Neutrophil (primary cell): ENCODE measurements around the gene ATP13A4.

ENCODE experiments used
- H3K27ac ChIP-seq: fragments of 200-600 bp; sonication (generic); 2 replicates; pipeline ENCODE4 v1.5.1; 2016; ENCODE audit warnings: mild to moderate bottlenecking, moderate library complexity
- H3K27me3 ChIP-seq: fragments of 200-600 bp; sonication (generic); 2 replicates; pipeline ENCODE4 v1.6.0; 2016; ENCODE audit warnings: mild to moderate bottlenecking
- H3K36me3 ChIP-seq: fragments of 200-600 bp; sonication (generic); 2 replicates; pipeline ENCODE4 v1.5.1; 2017
- H3K4me1 ChIP-seq, 2 experiments: fragments of 200-600 bp in 1 of 2; sonication (generic) in 1 of 2; 1 replicate in 1 of 2; 2 replicates in 1 of 2; pipeline versions ENCODE4 v1.5.1 to v1.6.1; 2013 to 2016; ENCODE audit warnings: low read depth in 1 of 2, low read length in 1 of 2, mild to moderate bottlenecking in 1 of 2, moderate library complexity in 1 of 2; ENCODE audit not compliant: control insufficient read depth in 1 of 2, insufficient read depth in 1 of 2
- H3K4me3 ChIP-seq, 2 experiments: fragments of 200-600 bp in 1 of 2; sonication (generic) in 1 of 2; 1 replicate in 1 of 2; 2 replicates in 1 of 2; pipeline ENCODE4 v1.5.1; 2013 to 2016; ENCODE audit warnings: low read depth in 1 of 2, low read length in 1 of 2, mild to moderate bottlenecking in 1 of 2, moderate library complexity in 1 of 2
- H3K9me3 ChIP-seq: fragments of 200-600 bp; sonication (generic); 2 replicates; pipeline ENCODE4 v1.5.1; 2016
- TF ChIP-seq, protein P1 (sequence below): fragments of 200-600 bp; sonication (generic); IDR thresholded peaks from 2 replicates; pipeline ENCODE4 v1.5.1; 2016; ENCODE audit warnings: antibody characterized with exemption

The ATP13A4 gene

GRCh38 chr3:193559100-193559499 is 4.4 kb upstream of the ATP13A4 start:
- Histone ChIP-seq H3K27me3 (peaks cover 7% of the 10 kb centered on the region), H3K27ac (no peak overlapping the region), H3K4me3 (no peak overlapping the region), H3K4me1 (no peaks in the 10 kb centered on the region), H3K36me3 (no peaks in the 10 kb centered on the region), H3K9me3 (no peaks in the 10 kb centered on the region)
- TF ChIP-seq, protein P1, sequence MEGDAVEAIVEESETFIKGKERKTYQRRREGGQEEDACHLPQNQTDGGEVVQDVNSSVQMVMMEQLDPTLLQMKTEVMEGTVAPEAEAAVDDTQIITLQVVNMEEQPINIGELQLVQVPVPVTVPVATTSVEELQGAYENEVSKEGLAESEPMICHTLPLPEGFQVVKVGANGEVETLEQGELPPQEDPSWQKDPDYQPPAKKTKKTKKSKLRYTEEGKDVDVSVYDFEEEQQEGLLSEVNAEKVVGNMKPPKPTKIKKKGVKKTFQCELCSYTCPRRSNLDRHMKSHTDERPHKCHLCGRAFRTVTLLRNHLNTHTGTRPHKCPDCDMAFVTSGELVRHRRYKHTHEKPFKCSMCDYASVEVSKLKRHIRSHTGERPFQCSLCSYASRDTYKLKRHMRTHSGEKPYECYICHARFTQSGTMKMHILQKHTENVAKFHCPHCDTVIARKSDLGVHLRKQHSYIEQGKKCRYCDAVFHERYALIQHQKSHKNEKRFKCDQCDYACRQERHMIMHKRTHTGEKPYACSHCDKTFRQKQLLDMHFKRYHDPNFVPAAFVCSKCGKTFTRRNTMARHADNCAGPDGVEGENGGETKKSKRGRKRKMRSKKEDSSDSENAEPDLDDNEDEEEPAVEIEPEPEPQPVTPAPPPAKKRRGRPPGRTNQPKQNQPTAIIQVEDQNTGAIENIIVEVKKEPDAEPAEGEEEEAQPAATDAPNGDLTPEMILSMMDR = no peak

DNA sequence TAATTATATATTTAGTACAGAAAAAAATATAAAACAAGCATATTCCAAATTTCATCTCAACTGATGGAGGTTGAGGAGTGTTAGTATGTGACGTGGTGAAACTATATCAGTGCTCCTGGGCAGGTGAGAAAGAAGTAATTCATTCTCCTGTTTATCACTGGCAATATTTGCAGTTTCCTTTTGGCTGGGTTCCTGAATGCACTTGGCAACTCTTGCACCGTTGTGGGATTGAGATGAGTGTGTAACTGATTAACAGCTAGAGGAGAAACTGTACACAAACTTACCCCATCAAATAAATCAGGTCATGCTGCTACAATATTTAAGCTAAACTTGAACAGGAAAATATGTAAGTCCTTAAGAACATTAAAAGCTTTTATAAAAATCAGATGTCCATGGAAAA is 2.1 kb upstream of the ATP13A4 start:
- TF ChIP-seq, protein P1 = no peak
- no peak overlapping the region for H3K4me3 ChIP-seq

GRCh38 chr3:193553586-193553985 is 1.1 kb downstream of the ATP13A4 start:
- Histone ChIP-seq H3K27me3 (peaks cover 15% of the 10 kb centered on the region), H3K4me1 (no peaks in the 10 kb centered on the region), H3K36me3 (no peaks in the 10 kb centered on the region), H3K4me3 (no peak overlapping the region), H3K9me3 (no peaks in the 10 kb centered on the region), H3K27ac (no peak overlapping the region)
- TF ChIP-seq, protein P1 = no peak

More for the DNA sequence above, 2.1 kb upstream of the ATP13A4 start:
- peaks cover 15% of the 10 kb centered on the region for H3K27me3 ChIP-seq
- H3K9me3 ChIP-seq = no peaks in the 10 kb centered on the region
- no peaks in the 10 kb centered on the region for H3K36me3 ChIP-seq
- no peaks in the 10 kb centered on the region for H3K4me1 ChIP-seq
- no peak overlapping the region for H3K27ac ChIP-seq

DNA sequence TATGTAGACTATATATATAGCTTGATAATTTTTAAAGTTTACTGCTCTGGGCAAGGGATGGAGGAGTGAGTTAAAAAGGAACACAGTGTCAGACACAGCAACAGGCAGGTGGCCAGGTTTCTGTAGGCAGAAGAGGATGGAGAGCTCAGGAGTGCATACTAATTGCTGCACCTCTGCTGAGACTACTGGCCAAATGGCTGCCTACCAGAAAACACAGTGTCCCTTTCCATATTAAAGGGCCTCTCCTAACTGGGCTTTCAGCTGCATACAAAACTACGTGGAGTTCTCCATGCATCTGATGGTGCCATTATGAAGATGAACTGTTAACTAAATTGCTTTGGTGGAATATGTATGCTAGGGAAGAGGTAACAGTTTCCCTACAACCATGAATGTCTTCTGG is 1.8 kb downstream of the ATP13A4 start:
- Histone ChIP-seq H3K9me3 (no peaks in the 10 kb centered on the region), H3K4me1 (no peaks in the 10 kb centered on the region), H3K27me3 (peaks cover 15% of the 10 kb centered on the region), H3K36me3 (no peaks in the 10 kb centered on the region), H3K4me3 (no peak overlapping the region), H3K27ac (no peak overlapping the region)
- TF ChIP-seq, protein P1 = no peak

GRCh38 chr3:193548406-193548805 is 6.3 kb downstream of the ATP13A4 start:
- H3K27me3 ChIP-seq = peaks cover under 1% of the 10 kb centered on the region
- no peaks in the 10 kb centered on the region for H3K4me1 ChIP-seq
- peaks cover 5% of the 10 kb centered on the region for H3K9me3 ChIP-seq
- H3K36me3 ChIP-seq = no peaks in the 10 kb centered on the region
- TF ChIP-seq, protein P1 = no peak
- H3K4me3 ChIP-seq = no peak overlapping the region
- no peak overlapping the region for H3K27ac ChIP-seq

- peaks cover 5% of the 10 kb centered on the region for H3K9me3 ChIP-seq
- no peaks in the 10 kb centered on the region for H3K4me1 ChIP-seq
- H3K4me3 ChIP-seq = no peak overlapping the region
- no peaks in the 10 kb centered on the region for H3K27me3 ChIP-seq
- no peaks in the 10 kb centered on the region for H3K36me3 ChIP-seq
- H3K27ac ChIP-seq = no peak overlapping the region
- TF ChIP-seq, protein P1 = no peak
Observed at GRCh38 chr3:193546129-193546528, 8.6 kb downstream of the ATP13A4 start.
